Endothelial cell of umbilical vein (primary cell): ENCODE data around the gene LRRK1.

Experiments used
- GATA2 ChIP-seq: IDR thresholded peaks from 2 replicates; pipeline ENCODE4 v1.7.0; 2011; ENCODE audit warnings: low read depth, mild to moderate bottlenecking, moderate library complexity, mixed read lengths, low read length; ENCODE audit not compliant: insufficient read length, insufficient read depth
- MYC ChIP-seq: IDR thresholded peaks from one replicate; pipeline ENCODE4 v1.6.1; 2011; ENCODE audit warnings: mild to moderate bottlenecking, low read depth, low read length
- POLR2A ChIP-seq: IDR thresholded peaks from 2 replicates; pipeline ENCODE4 v1.6.1; 2012; ENCODE audit warnings: low read depth, mild to moderate bottlenecking, control low read depth, low read length
- POLR2AphosphoS5 ChIP-seq: IDR thresholded peaks from 2 replicates; pipeline ENCODE4 v1.6.1; 2012; ENCODE audit warnings: low read depth, mild to moderate bottlenecking, control low read depth, low read length, moderate library complexity; ENCODE audit not compliant: insufficient read depth
- TF ChIP-seq, protein P1 (sequence below), 2 donors: IDR thresholded peaks; 1 replicate in 1 of 2; 2 replicates in 1 of 2; pipeline ENCODE4 v1.5.1; 2011; ENCODE audit warnings: low read length in 2 of 2, mild to moderate bottlenecking in 2 of 2, moderate library complexity in 2 of 2, control low read depth in 1 of 2, inconsistent platforms in 1 of 2, low read depth in 1 of 2; ENCODE audit not compliant: insufficient read depth in 1 of 2; ENCODE audit errors: extremely low read depth in 1 of 2

DNA sequence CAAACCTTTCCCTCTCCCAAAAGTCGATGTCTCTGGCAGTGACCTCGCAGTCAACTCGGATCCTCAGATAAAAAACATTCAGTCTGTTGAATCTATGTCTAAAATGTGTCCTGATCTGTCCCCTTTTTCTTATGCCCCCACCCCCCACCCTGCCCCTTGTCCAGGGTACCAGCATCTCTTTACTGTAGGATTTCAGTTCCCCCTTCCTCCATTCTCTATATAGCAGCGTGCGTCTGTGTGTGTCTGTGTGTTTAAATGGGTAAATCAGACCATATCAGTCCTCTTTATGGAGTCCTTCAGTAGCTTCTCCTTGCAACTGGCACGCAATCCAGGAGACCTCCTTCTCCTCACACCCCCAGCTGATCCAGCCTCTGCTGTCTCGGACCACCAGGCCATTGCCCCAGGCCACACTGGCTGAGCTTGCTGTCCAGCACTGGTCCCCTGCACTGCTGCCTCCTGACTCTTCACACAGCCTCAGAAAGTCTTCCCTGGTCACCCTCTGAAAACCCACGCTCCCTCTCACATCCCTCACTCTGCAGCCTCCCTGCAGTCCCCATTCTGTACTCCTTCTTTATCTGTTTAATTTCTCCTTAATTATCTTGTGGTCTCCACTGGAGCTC is 1.5 kb downstream of the LRRK1 start:
- TF ChIP-seq, protein P1, sequence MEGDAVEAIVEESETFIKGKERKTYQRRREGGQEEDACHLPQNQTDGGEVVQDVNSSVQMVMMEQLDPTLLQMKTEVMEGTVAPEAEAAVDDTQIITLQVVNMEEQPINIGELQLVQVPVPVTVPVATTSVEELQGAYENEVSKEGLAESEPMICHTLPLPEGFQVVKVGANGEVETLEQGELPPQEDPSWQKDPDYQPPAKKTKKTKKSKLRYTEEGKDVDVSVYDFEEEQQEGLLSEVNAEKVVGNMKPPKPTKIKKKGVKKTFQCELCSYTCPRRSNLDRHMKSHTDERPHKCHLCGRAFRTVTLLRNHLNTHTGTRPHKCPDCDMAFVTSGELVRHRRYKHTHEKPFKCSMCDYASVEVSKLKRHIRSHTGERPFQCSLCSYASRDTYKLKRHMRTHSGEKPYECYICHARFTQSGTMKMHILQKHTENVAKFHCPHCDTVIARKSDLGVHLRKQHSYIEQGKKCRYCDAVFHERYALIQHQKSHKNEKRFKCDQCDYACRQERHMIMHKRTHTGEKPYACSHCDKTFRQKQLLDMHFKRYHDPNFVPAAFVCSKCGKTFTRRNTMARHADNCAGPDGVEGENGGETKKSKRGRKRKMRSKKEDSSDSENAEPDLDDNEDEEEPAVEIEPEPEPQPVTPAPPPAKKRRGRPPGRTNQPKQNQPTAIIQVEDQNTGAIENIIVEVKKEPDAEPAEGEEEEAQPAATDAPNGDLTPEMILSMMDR (IDR thresholded peaks at IDR 0.05; ENCODE audit: extremely low read depth in 1 of 2, insufficient read depth in 1 of 2, low read depth in 1 of 2, low read length in 2 of 2) = no peak
- TF ChIP-seq GATA2 (no peak), POLR2AphosphoS5 (no peak), POLR2A (no peak), MYC (no peak)
